H1 (cell line): Measurements from ENCODE around the gene THADA. TPM values are rescaled to one million over a fixed set of nuclear protein-coding genes. Genes with fewer than 3 reads are reported as not detected.
A peak's percentile ranks its signal among the peaks of the same experiment; 100 is the strongest.

Source experiments
- CTCF ChIA-PET: fragments of 300-600 bp; sonication (Branson Sonifier 250); formaldehyde crosslinking; loops from one replicate; lab custom pipeline; 2021; ENCODE audit not compliant: partially characterized antibody; lab: Charles Lee
- POLR2A ChIA-PET: fragments of 300-600 bp; sonication (Branson Sonifier 250); formaldehyde crosslinking; loops from one replicate; lab custom pipeline; 2021; ENCODE audit warnings: inconsistent platforms; ENCODE audit not compliant: partially characterized antibody; lab: Charles Lee
- DNase-seq, 2 experiments: peaks; one replicate each; pipeline versions ENCODE4 v3.0.0 to v3.0.0-alpha.2; 2010 to 2022; ENCODE audit warnings: low spot score in 2 of 2, low read depth in 1 of 2, mixed read lengths in 1 of 2
- FAIRE-seq: peaks from 2 replicates; lab custom pipeline; 2011; peaks lifted over from hg19 to GRCh38; lab: Jason Lieb, UNC
- H2AFZ ChIP-seq: 2 replicates; pipeline ENCODE4 v1.8.1; 2012; ENCODE audit warnings: low read length, inconsistent platforms
- H2AK5ac ChIP-seq: 2 replicates; pipeline ENCODE4 v1.6.1; 2013; ENCODE audit warnings: low read depth, low read length
- H2BK120ac ChIP-seq: replicated peaks from 2 replicates; pipeline ENCODE3; 2013; ENCODE audit warnings: low read depth, low read length, inconsistent platforms
- H2BK12ac ChIP-seq: 2 replicates; pipeline ENCODE4 v1.6.1; 2013; ENCODE audit warnings: low read depth, low read length
- H2BK15ac ChIP-seq: 2 replicates; pipeline ENCODE4 v1.6.1; 2013; ENCODE audit warnings: low read length
- H2BK20ac ChIP-seq: 2 replicates; pipeline ENCODE4 v1.6.1; 2013; ENCODE audit warnings: low read length
- H2BK5ac ChIP-seq: 2 replicates; pipeline ENCODE4 v1.6.1; 2013; ENCODE audit warnings: low read depth, low read length
- H3K14ac ChIP-seq: 2 replicates; pipeline ENCODE4 v1.6.1; 2013; ENCODE audit warnings: inconsistent platforms; ENCODE audit not compliant: insufficient read length
- H3K18ac ChIP-seq: 2 replicates; pipeline ENCODE4 v1.6.1; 2013; ENCODE audit warnings: low read length; ENCODE audit errors: extremely low read depth
- H3K23ac ChIP-seq: 2 replicates; pipeline ENCODE4 v1.6.1; 2013; ENCODE audit warnings: inconsistent platforms; ENCODE audit not compliant: insufficient read length
- H3K23me2 ChIP-seq: 2 replicates; pipeline ENCODE4 v1.6.1; 2013; ENCODE audit warnings: low read depth, low read length
- H3K27ac ChIP-seq: 2 replicates; pipeline ENCODE4 v1.6.1; 2011; ENCODE audit warnings: low read depth, low read length, inconsistent platforms
- H3K27me3 ChIP-seq, 4 experiments: replicated peaks in 1 of 4; 1 replicate in 1 of 4; 2 replicates in 3 of 4; pipeline versions ENCODE4 v1.6.1 to v1.8.1; 2011 to 2013; ENCODE audit warnings: low read length in 3 of 4, mild to moderate bottlenecking in 3 of 4, inconsistent platforms in 2 of 4, mixed read lengths in 2 of 4, moderate library complexity in 1 of 4; ENCODE audit not compliant: control insufficient read depth in 3 of 4, insufficient read depth in 3 of 4; ENCODE audit errors: extremely low read depth in 1 of 4
- H3K36me3 ChIP-seq, 4 experiments: 2 replicates each; pipeline versions ENCODE4 v1.6.1 to v1.8.1; 2011 to 2013; ENCODE audit warnings: mild to moderate bottlenecking in 4 of 4, low read length in 3 of 4, moderate library complexity in 2 of 4, control low read depth in 1 of 4, inconsistent platforms in 1 of 4; ENCODE audit not compliant: insufficient read depth in 4 of 4, control insufficient read depth in 2 of 4
- H3K4ac ChIP-seq: replicated peaks from 2 replicates; pipeline ENCODE3; 2013; ENCODE audit warnings: low read length, low read depth, mixed read lengths, inconsistent platforms; ENCODE audit not compliant: insufficient read length
- H3K4me1 ChIP-seq, 4 experiments: replicated peaks in 1 of 4; 1 replicate in 1 of 4; 2 replicates in 3 of 4; pipeline versions ENCODE4 v1.6.1 to v1.8.1; 2011 to 2013; ENCODE audit warnings: low read length in 3 of 4, inconsistent platforms in 2 of 4, mixed read lengths in 1 of 4; ENCODE audit not compliant: insufficient read depth in 4 of 4, control insufficient read depth in 3 of 4
- H3K4me2 ChIP-seq, 2 experiments: 2 replicates each; pipeline versions ENCODE4 v1.6.1 to v1.8.1; 2011 to 2013; ENCODE audit warnings: low read depth in 2 of 2, low read length in 2 of 2, control low read depth in 1 of 2, inconsistent platforms in 1 of 2, mild to moderate bottlenecking in 1 of 2; ENCODE audit not compliant: insufficient read depth in 1 of 2
- H3K4me3 ChIP-seq, 4 experiments: fragments of 200-600, 300-600 bp in 1 of 4; sonication (generic), shearing (Covaris generic), sonication (Bioruptor Twin) in 1 of 4; 2 replicates each; pipeline versions ENCODE4 v1.5.1 to v1.8.1; 2011 to 2016; ENCODE audit warnings: low read length in 4 of 4, low read depth in 3 of 4, control low read depth in 2 of 4, inconsistent platforms in 2 of 4, mild to moderate bottlenecking in 2 of 4, mixed read lengths in 1 of 4, moderate library complexity in 1 of 4; ENCODE audit not compliant: insufficient read depth in 2 of 4; ENCODE audit errors: extremely low read depth in 1 of 4
- H3K56ac ChIP-seq: replicated peaks from 2 replicates; pipeline ENCODE3; 2013; ENCODE audit warnings: low read depth, mild to moderate bottlenecking, mixed read lengths, low read length, inconsistent platforms; ENCODE audit not compliant: insufficient read length
- H3K79me1 ChIP-seq: 2 replicates; pipeline ENCODE4 v1.6.1; 2013; ENCODE audit warnings: low read depth, low read length, control low read depth
- H3K79me2 ChIP-seq, 2 experiments: 2 replicates each; pipeline versions ENCODE4 v1.6.1 to v1.8.1; 2012 to 2013; ENCODE audit warnings: low read length in 2 of 2, mild to moderate bottlenecking in 2 of 2, inconsistent platforms in 1 of 2; ENCODE audit not compliant: insufficient read depth in 2 of 2, control insufficient read depth in 1 of 2
- H3K9ac ChIP-seq, 4 experiments: replicated peaks in 1 of 4; 1 replicate in 1 of 4; 2 replicates in 3 of 4; pipeline versions ENCODE4 v1.6.1 to v1.8.1; 2011 to 2013; ENCODE audit warnings: low read depth in 3 of 4, low read length in 3 of 4, control low read depth in 2 of 4, mild to moderate bottlenecking in 2 of 4, moderate library complexity in 2 of 4, inconsistent platforms in 1 of 4; ENCODE audit errors: extremely low read depth in 1 of 4
- H3K9me3 ChIP-seq, 2 experiments: 2 replicates each; pipeline versions ENCODE4 v1.6.1 to v1.8.1; 2012 to 2013; ENCODE audit warnings: mild to moderate bottlenecking in 2 of 2, moderate library complexity in 2 of 2, control low read depth in 1 of 2, inconsistent platforms in 1 of 2, low read depth in 1 of 2, low read length in 1 of 2, mixed read lengths in 1 of 2; ENCODE audit not compliant: insufficient read depth in 2 of 2
- H4K20me1 ChIP-seq, 2 experiments: replicated peaks in 1 of 2; 2 replicates each; pipeline versions ENCODE3 to v1.8.1; 2011 to 2013; ENCODE audit warnings: inconsistent platforms in 2 of 2, low read length in 2 of 2, mild to moderate bottlenecking in 1 of 2; ENCODE audit not compliant: insufficient read depth in 2 of 2, control insufficient read depth in 1 of 2
- H4K5ac ChIP-seq: 2 replicates; pipeline ENCODE4 v1.6.1; 2013; ENCODE audit warnings: low read length, low read depth, mixed read lengths, inconsistent platforms; ENCODE audit not compliant: insufficient read length
- H4K8ac ChIP-seq: 2 replicates; pipeline ENCODE4 v1.8.0; 2013; ENCODE audit warnings: mild to moderate bottlenecking, moderate library complexity, low read length, inconsistent platforms; ENCODE audit not compliant: insufficient read depth; ENCODE audit errors: extremely low read depth
- H4K91ac ChIP-seq: replicated peaks from 2 replicates; pipeline ENCODE3; 2013; ENCODE audit warnings: low read length, mixed read lengths, inconsistent platforms; ENCODE audit not compliant: insufficient read length
- CHD2 ChIP-seq: IDR thresholded peaks from 2 replicates; pipeline ENCODE4 v1.6.1; 2012; ENCODE audit warnings: low read length, improper control_type of control experiment
- CREB1 ChIP-seq: IDR thresholded peaks from 2 replicates; pipeline ENCODE4 v1.6.1; 2012; ENCODE audit warnings: inconsistent platforms
- CTBP2 ChIP-seq: IDR thresholded peaks from 2 replicates; pipeline ENCODE4 v1.7.0; 2011; ENCODE audit warnings: borderline replicate concordance, mild to moderate bottlenecking, moderate library complexity, mixed read lengths, low read length; ENCODE audit not compliant: insufficient read depth, insufficient read length
- HDAC6 ChIP-seq: IDR thresholded peaks from one replicate; pipeline ENCODE4 v1.7.1; 2012; ENCODE audit warnings: low read depth, mild to moderate bottlenecking, inconsistent platforms, low read length, moderate library complexity
- MAX ChIP-seq: IDR thresholded peaks from 2 replicates; pipeline ENCODE4 v1.6.1; 2012; ENCODE audit warnings: inconsistent platforms
- PHF8 ChIP-seq: fragments of 200-600 bp; sonication (generic); conservative IDR thresholded peaks from 2 replicates; pipeline ENCODE4 v1.7.1; 2012; ENCODE audit warnings: low read depth, mild to moderate bottlenecking, inconsistent platforms, low read length, moderate library complexity
- RAD21 ChIP-seq, 2 experiments: IDR thresholded peaks in 1 of 2; conservative IDR thresholded peaks in 1 of 2; 2 replicates each; pipeline ENCODE4 v1.6.1; 2011; ENCODE audit warnings: low read depth in 2 of 2, low read length in 2 of 2, improper control_type of control experiment in 1 of 2, inconsistent platforms in 1 of 2, mild to moderate bottlenecking in 1 of 2, moderate library complexity in 1 of 2
- SIN3A ChIP-seq, 2 experiments: IDR thresholded peaks in 1 of 2; conservative IDR thresholded peaks in 1 of 2; 2 replicates each; pipeline ENCODE4 v1.6.1; 2011 to 2012; ENCODE audit warnings: low read length in 2 of 2, improper control_type of control experiment in 1 of 2, low read depth in 1 of 2, mild to moderate bottlenecking in 1 of 2
- TAF7 ChIP-seq: optimal IDR thresholded peaks from 2 replicates; pipeline ENCODE3; 2011; ENCODE audit warnings: low read depth, mild to moderate bottlenecking, inconsistent platforms, low read length, moderate library complexity, borderline replicate concordance
- WGBS, 2 experiments: shearing (Covaris generic) in 1 of 2; methylation state at CpG; one replicate each; pipeline versions ENCODE4 v1.1.6 to v1.1.7; 2013 to 2015; ENCODE audit warnings: low lambda C conversion rate in 2 of 2, mixed read lengths in 2 of 2, inconsistent platforms in 1 of 2, low coverage in 1 of 2, missing lambda C conversion rate in 1 of 2; ENCODE audit not compliant: insufficient replicate concordance in 2 of 2, insufficient coverage in 1 of 2, insufficient read length in 1 of 2; ENCODE audit errors: extremely low coverage in 1 of 2, missing lambda C conversion rate in 1 of 2; 5-methylcytosine and 5-hydroxymethylcytosine counted together
- polyA plus RNA-seq, 7 experiments: library from polyadenylated mRNA; depleted of rRNA in 3 of 7; stranded (reverse) in 5 of 7; unstranded in 2 of 7; fragments of >200 nt in 5 of 7; fragments of 200-250 nt in 2 of 7; gene quantifications; 1 replicate in 5 of 7; 2 replicates in 1 of 7; 4 replicates in 1 of 7; pipeline versions ENCODE4 v1.2.1 to v1.2.3, GENCODE V29; 2011 to 2013; ENCODE audit warnings: missing spikeins in 2 of 7, mixed read lengths in 2 of 7
- total RNA-seq: library from RNA; stranded (reverse); fragmentation: NEBNext Ultra II Directional; extraction: Animal tissue kit (Norgen Biotek cat#: 25700); gene quantifications from 2 replicates; pipeline ENCODE4 v1.2.1, GENCODE V29; 2021

Gene THADA
- total and polyA plus RNA-seq, 2 of the 8 experiments (the other 6 are each of a cell fraction or from before 2014, with no cell fraction given) = 22.4 to 26.8 TPM

GRCh38 chr2:43346602-43347567, 249.0 kb downstream of the THADA start:
- FAIRE-seq = no peak
- WGBS, 2 experiments = 88% methylated on average over 13 of the region's 13 CpGs; no CpG with 5 or more reads in 1 of the 2 experiments
- no peak for TF ChIP-seq TAF7
- TF ChIP-seq MAX = no peak
- TF ChIP-seq RAD21 (IDR thresholded peaks at IDR 0.05 in 1 of 2, conservative IDR thresholded peaks at IDR 0.05 in 1 of 2; ENCODE audit: low read depth in 2 of 2, low read length in 2 of 2) = no peak
- TF ChIP-seq HDAC6 = no peak
- TF ChIP-seq PHF8 = no peak
- no peak for TF ChIP-seq SIN3A (conservative IDR thresholded peaks at IDR 0.05 in 1 of 2, IDR thresholded peaks at IDR 0.05 in 1 of 2; ENCODE audit: low read depth in 1 of 2, low read length in 2 of 2)
- no peak for TF ChIP-seq CTBP2
- no peak for TF ChIP-seq CREB1
- no peak for TF ChIP-seq CHD2

More at GRCh38 chr2:43346602-43347567, 249.0 kb downstream of the THADA start:
- DNase-seq = no peak
- H2AFZ ChIP-seq = no peak overlapping the region
- no peaks in the 10 kb centered on the region for H3K23me2 ChIP-seq
- no peaks in the 10 kb centered on the region for H3K79me2 ChIP-seq
- no peak overlapping the region for H2BK120ac ChIP-seq
- peaks cover 4 to 17% (median 13%) of the 10 kb centered on the region in 4 experiments; a peak in 6 of 7 replicates for H3K4me1 ChIP-seq
- H3K4me3 ChIP-seq = no peak overlapping the region
- no peaks in the 10 kb centered on the region; a peak in 1 of 8 replicates for H3K36me3 ChIP-seq
- H3K9me3 ChIP-seq = no peaks in the 10 kb centered on the region
- H2BK20ac ChIP-seq = no peak overlapping the region; the same call in 1 of the 2 replicates
- POLR2A ChIA-PET = interaction anchor here (1.1 kb wide), 1 partner anchor 10 kb away, joined by 4 read pairs; no protein-coding TSS in a partner anchor
- H2BK5ac ChIP-seq = 0 out of 2 replicates have a peak overlapping the region, but pooled peaks have one; percentile 2
- H2AK5ac ChIP-seq = no peak overlapping the region; the same call in 1 of the 2 replicates
- H3K18ac ChIP-seq = no peak overlapping the region
- H4K91ac ChIP-seq = no peak overlapping the region
- no peak overlapping the region for H2BK15ac ChIP-seq
- H3K56ac ChIP-seq = no peak overlapping the region
- H3K23ac ChIP-seq = no peak overlapping the region
- H3K27me3 ChIP-seq = no peaks in the 10 kb centered on the region
- H3K4me2 ChIP-seq = peak overlapping the region in 1 of 2 experiments; percentile 38; a peak in 2 of 4 replicates
- H3K4ac ChIP-seq = no peak overlapping the region
- H3K27ac ChIP-seq = no peak overlapping the region
- H4K5ac ChIP-seq = no peak overlapping the region
- H2BK12ac ChIP-seq = no peak overlapping the region; the same call in 1 of the 2 replicates
- no peak overlapping the region for H3K14ac ChIP-seq
- no peaks in the 10 kb centered on the region for H4K20me1 ChIP-seq
- peak overlapping the region in 1 of 4 experiments; percentile 16; a peak in 1 of 7 replicates for H3K9ac ChIP-seq
- CTCF ChIA-PET = interaction anchor here (1.2 to 1.4 kb wide), 2 partner anchors 13 to 14 kb away, joined by 3 to 5 read pairs; no protein-coding TSS in a partner anchor
- H3K79me1 ChIP-seq = no peaks in the 10 kb centered on the region
- no peak overlapping the region for H4K8ac ChIP-seq
